GM18870 (cell line): ENCODE results near the gene EML2.
"Not testable (repeated sequence)": the region's sequence is repeated elsewhere in the genome, so short reads cannot be mapped to it uniquely, and the experiment has no call there.

ENCODE experiments used
- ATAC-seq: cut with Tn5 transposase; IDR thresholded peaks from one replicate; pipeline ENCODE4 v1.9.1; 2021; ENCODE audit warnings: moderate library complexity; ENCODE audit not compliant: unreplicated experiment

The EML2 gene

GRCh38 chr19:45615795-45616703 is 23.1 kb downstream of the EML2 start:
- ATAC-seq: no peak

DNA sequence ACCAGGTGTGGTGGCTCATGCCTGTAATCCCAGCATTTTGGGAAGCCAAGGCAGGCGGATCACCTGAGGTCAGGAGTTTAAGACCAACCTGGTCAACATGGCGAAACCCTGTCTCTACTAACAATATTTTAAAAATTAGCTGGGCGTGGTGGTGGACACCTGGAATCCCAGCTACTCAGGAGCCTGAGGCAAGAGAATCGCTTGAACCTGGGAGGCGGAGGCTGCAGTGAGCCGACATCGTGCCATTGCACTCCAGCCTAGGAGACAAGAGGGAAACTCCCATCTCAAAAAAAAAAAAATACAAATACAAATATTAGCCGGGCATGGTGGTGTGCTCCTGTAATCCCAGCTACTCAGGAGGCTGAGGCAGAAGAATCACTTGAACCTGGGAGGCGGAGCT is 24.1 kb downstream of the EML2 start:
- ATAC-seq: not testable (repeated sequence)

GRCh38 chr19:45613926-45614725 is 25.1 kb downstream of the EML2 start:
- peak; percentile 60 for ATAC-seq

GRCh38 chr19:45608948-45609347 is 30.2 kb downstream of the EML2 start:
- ATAC-seq: no peak

GRCh38 chr19:45607071-45608029 is 31.8 kb downstream of the EML2 start:
- no peak for ATAC-seq

DNA sequence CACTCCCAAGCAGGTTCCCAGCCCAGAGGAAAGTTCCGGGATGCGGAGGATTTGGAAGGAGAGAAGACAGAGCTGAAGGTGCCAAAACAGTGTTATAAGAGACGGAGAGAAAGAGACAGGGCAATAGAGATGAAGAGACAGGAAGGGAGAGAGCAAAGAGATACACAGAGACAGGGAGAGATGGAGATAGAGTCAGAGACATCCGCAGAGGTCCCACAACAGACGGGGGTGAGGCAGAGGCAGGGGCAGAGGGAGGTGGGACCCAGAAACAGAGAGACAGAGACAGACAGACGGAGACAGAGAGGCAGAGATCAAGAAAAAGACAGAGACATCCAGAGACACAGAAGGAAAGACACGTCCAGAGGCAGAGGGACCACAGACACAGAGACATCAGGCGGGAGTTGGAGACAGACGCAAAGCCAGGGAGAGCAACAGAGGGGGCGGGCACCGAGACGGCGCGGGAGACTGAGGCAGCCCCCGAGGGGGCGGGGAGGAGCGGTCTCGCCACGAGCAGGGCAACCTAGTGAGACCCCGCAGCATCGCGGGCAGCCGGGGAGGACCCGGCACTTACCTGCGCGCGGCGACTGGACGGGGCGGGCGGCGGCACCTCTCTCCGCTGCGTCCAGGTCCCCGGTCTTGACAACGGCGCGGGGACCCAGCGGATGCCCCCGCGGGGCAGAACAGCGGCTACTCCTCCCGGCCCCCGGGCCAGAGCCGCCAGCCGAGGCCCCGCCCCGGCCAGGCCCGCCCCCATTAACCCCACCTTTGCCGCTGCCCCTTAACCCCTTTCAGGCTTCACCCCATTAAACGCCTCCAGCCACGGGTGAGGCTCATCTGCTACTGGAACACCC is 37.4 kb downstream of the EML2 start, which contains the start of gene GPR4:
Gene GPR4, minus strand, starts transcription at position 689 of the 851 bp plus-strand sequence. CDS start 10,346 bp downstream, outside the sequence.
- ATAC-seq: no peak

GRCh38 chr19:45601115-45601514 is 38.1 kb downstream of the EML2 start:
- no peak for ATAC-seq

GRCh38 chr19:45600340-45600885 is 38.8 kb downstream of the EML2 start:
- ATAC-seq: no peak

GRCh38 chr19:45599286-45599685 is 39.9 kb downstream of the EML2 start:
- no peak for ATAC-seq

DNA sequence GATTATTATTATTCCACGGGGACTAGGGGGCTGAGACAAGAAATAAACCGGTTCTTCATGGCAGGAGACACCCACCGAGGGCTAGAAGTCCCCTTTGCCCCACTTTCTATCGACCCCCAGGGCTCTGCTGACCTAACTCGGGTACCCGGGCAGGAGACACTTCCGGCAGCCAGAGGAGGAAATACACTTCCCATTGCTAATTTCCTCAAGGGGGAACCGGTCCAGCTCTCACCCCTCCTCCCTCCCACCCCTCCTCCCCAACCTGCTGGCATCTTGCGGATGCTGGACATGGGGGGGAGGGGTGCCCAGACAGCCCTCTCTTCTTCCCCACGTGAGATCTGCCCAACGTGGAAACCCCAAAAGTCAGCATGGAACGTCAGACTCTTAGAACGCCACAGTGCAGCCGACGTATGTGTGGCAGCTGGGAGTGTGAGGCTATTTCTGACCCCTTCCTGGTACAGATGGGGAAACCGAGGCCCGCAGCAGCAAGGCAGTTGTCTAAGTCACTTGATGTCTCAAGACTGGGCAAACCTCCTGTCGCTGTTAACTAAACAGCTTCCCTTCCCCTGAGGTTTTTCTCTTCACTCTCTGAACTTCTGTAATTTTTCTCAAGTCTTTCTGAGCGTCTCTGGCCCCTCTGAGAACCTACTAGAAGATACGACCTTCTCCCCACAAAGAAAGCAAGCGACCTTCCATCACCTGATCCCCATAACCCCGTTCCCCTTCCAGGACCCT is 40.8 kb downstream of the EML2 start:
- no peak for ATAC-seq

DNA sequence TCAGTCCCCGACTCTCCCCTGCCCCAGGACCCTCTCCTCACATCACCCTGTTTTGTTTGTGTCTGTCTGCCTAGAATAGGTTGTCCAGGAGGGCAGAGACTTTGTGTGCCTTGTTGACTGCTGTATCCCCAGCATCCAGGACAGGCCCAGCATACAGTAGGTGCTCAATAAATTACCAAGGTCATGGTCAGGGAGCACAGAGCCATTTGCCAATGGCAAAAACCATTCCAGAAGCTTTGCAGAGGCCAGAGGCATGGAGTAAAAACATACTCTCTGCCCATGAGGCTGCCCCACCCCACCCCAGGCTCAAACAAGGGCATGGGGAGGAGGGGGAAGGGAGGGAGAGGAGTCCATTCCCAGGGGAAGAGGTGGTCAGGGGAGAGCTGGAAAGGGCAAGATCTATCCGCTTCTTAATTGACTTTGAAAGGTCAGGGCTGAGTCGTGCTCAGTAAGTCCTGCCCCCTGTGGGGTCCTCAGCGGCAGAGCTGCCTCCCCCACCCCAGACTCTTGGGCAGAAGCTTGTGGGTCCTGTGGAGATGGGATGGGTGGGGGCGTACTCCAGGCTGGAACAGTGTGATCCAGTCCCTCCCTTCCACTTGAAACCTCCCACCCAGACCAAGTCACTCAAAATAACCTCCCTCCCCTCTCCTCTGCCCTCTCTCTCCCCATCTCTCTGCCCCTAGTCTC is 41.6 kb downstream of the EML2 start:
- no peak for ATAC-seq

GRCh38 chr19:45595814-45596213 is 43.4 kb downstream of the EML2 start:
- no peak for ATAC-seq

GRCh38 chr19:45593520-45593919 is 45.7 kb downstream of the EML2 start:
- ATAC-seq: no peak

GRCh38 chr19:45592366-45592765 is 46.8 kb downstream of the EML2 start:
- no peak for ATAC-seq

DNA sequence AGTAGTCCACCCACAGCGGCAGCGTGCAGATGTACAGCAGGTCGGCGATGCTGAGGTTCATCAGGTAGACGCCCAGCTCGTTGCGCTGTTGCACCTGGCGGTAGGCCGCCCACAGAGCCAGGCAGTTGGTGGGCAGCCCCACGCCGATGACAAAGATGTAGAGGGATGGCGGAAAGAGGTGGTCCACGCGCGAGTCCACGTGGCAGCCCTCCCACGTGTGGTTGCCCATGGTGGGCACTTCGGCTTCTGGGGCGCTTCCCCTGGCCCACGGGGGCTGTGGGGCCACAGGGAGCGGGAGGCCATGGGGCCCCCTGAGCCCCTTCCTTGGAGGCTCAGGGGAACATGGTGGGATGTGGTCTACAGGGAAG is 47.6 kb downstream of the EML2 start:
- no peak for ATAC-seq

- no peak for ATAC-seq
These were observed 48.1 kb downstream of the EML2 start for GRCh38 chr19:45591004-45591637.

GRCh38 chr19:45590300-45591003 is 48.7 kb downstream of the EML2 start:
- ATAC-seq: no peak
